ENCODE measurements around the gene TIMP1. TPM values are rescaled to one million over a fixed set of nuclear protein-coding genes. Genes with fewer than 3 reads are reported as not detected.

The TIMP1 gene
- total RNA-seq, 2 donors from 2014 or later: 218 to 823 TPM

- no peak overlapping the region for H3K27ac ChIP-seq
- no peaks in the 10 kb centered on the region for H3K9me3 ChIP-seq
- H3K27me3 ChIP-seq: no peaks in the 10 kb centered on the region
- H3K4me3 ChIP-seq: no peak overlapping the region
- no peak for DNase-seq (ENCODE audit: low spot score)
- H3K4me1 ChIP-seq: peaks cover 0 to 17% of the 10 kb centered on the region in 2 donors
- no peak for TF ChIP-seq CTCF (IDR thresholded peaks at IDR 0.05)
- H3K36me3 ChIP-seq: peaks cover 36% of the 10 kb centered on the region
Observed at GRCh38 chrX:47563801-47564315, 18.4 kb upstream of the TIMP1 start.

GRCh38 chrX:47564438-47565085 lies 17.7 kb upstream of the TIMP1 start:
- Histone ChIP-seq H3K4me3 (no peak overlapping the region), H3K9me3 (no peaks in the 10 kb centered on the region), H3K36me3 (peaks cover 43% of the 10 kb centered on the region), H3K27me3 (no peaks in the 10 kb centered on the region), H3K27ac (no peak overlapping the region), H3K4me1 (peaks cover 0 to 17% of the 10 kb centered on the region in 2 donors)
- no peak for DNase-seq (ENCODE audit: low spot score)
- TF ChIP-seq CTCF (IDR thresholded peaks at IDR 0.05): no peak

GRCh38 chrX:47566841-47567240 lies 15.4 kb upstream of the TIMP1 start:
- no peak for DNase-seq (ENCODE audit: low spot score)
- Histone ChIP-seq H3K36me3 (peaks cover 63% of the 10 kb centered on the region), H3K4me1 (peaks cover 0 to 17% of the 10 kb centered on the region in 2 donors), H3K4me3 (no peak overlapping the region), H3K27me3 (no peaks in the 10 kb centered on the region), H3K9me3 (no peaks in the 10 kb centered on the region), H3K27ac (no peak overlapping the region)
- no peak for TF ChIP-seq CTCF (IDR thresholded peaks at IDR 0.05)

GRCh38 chrX:47568656-47569295 lies 13.5 kb upstream of the TIMP1 start:
- H3K4me3 ChIP-seq: no peak overlapping the region
- no peaks in the 10 kb centered on the region for H3K9me3 ChIP-seq
- no peak overlapping the region for H3K27ac ChIP-seq
- DNase-seq (ENCODE audit: low spot score): no peak
- no peaks in the 10 kb centered on the region for H3K4me1 ChIP-seq
- H3K27me3 ChIP-seq: no peaks in the 10 kb centered on the region
- H3K36me3 ChIP-seq: peaks cover 60% of the 10 kb centered on the region
- no peak for TF ChIP-seq CTCF (IDR thresholded peaks at IDR 0.05)

- Histone ChIP-seq H3K27ac (no peak overlapping the region), H3K9me3 (no peaks in the 10 kb centered on the region), H3K36me3 (peaks cover 51% of the 10 kb centered on the region)
Observed at GRCh38 chrX:47570794-47571193, 11.4 kb upstream of the TIMP1 start.

More at GRCh38 chrX:47570794-47571193, 11.4 kb upstream of the TIMP1 start:
- no peaks in the 10 kb centered on the region for H3K27me3 ChIP-seq
- no peak for TF ChIP-seq CTCF (IDR thresholded peaks at IDR 0.05)
- H3K4me3 ChIP-seq: no peak overlapping the region
- H3K4me1 ChIP-seq: peaks cover 0 to 10% of the 10 kb centered on the region in 2 donors
- no peak for DNase-seq (ENCODE audit: low spot score)

Data from right atrium auricular region (tissue), 2 donors.